Mesenchymal stem cell (in vitro differentiated cells and primary cell): ENCODE data around the gene RNF222.

Experiments used
- DNase-seq: peaks from one replicate; pipeline ENCODE4 v3.0.0-alpha.2; 2013
- H2AFZ ChIP-seq: one replicate; pipeline ENCODE4 v1.6.1; 2013; ENCODE audit warnings: low read depth, mild to moderate bottlenecking, control low read depth, inconsistent platforms, low read length, moderate library complexity
- H2AK5ac ChIP-seq: 2 replicates; pipeline ENCODE4 v1.6.1; 2013; ENCODE audit warnings: low read length, moderate library complexity, mild to moderate bottlenecking, inconsistent platforms; ENCODE audit not compliant: severe bottlenecking
- H2BK120ac ChIP-seq: one replicate; pipeline ENCODE4 v1.6.1; 2013; ENCODE audit warnings: low read depth, mild to moderate bottlenecking, inconsistent platforms, low read length, moderate library complexity
- H2BK12ac ChIP-seq, 2 experiments: one replicate each; pipeline ENCODE4 v1.6.1; 2013; ENCODE audit warnings: inconsistent platforms in 2 of 2, low read length in 2 of 2, mild to moderate bottlenecking in 2 of 2, moderate library complexity in 2 of 2, control low read depth in 1 of 2
- H2BK15ac ChIP-seq: one replicate; pipeline ENCODE4 v1.6.1; 2013; ENCODE audit warnings: mild to moderate bottlenecking, low read depth, inconsistent platforms; ENCODE audit not compliant: poor library complexity, severe bottlenecking
- H2BK5ac ChIP-seq: 2 replicates; pipeline ENCODE4 v1.6.1; 2013; ENCODE audit warnings: low read depth, mild to moderate bottlenecking, low read length, control low read depth, inconsistent platforms; ENCODE audit not compliant: poor library complexity, severe bottlenecking
- H3K14ac ChIP-seq, 2 experiments: one replicate each; pipeline ENCODE4 v1.6.1; 2013; ENCODE audit warnings: inconsistent platforms in 2 of 2, low read length in 2 of 2, control low read depth in 1 of 2, mild to moderate bottlenecking in 1 of 2, moderate library complexity in 1 of 2
- H3K18ac ChIP-seq, 2 experiments: one replicate each; pipeline ENCODE4 v1.6.1; 2013; ENCODE audit warnings: inconsistent platforms in 2 of 2, low read length in 2 of 2, control low read depth in 1 of 2, low read depth in 1 of 2, mild to moderate bottlenecking in 1 of 2
- H3K23ac ChIP-seq, 2 experiments: one replicate each; pipeline ENCODE4 v1.6.1; 2013; ENCODE audit warnings: inconsistent platforms in 2 of 2, low read length in 2 of 2, mild to moderate bottlenecking in 2 of 2, moderate library complexity in 2 of 2, control low read depth in 1 of 2
- H3K27ac ChIP-seq: 2 replicates; pipeline ENCODE4 v1.5.1; 2013; ENCODE audit warnings: mild to moderate bottlenecking, moderate library complexity, low read length, control low read depth, inconsistent platforms; ENCODE audit not compliant: poor library complexity, severe bottlenecking
- H3K27me3 ChIP-seq, 2 experiments: 2 replicates each; pipeline versions ENCODE4 v1.6.1 to v1.7.0; 2013; ENCODE audit warnings: low read length in 2 of 2, mild to moderate bottlenecking in 2 of 2, moderate library complexity in 2 of 2, control low read depth in 1 of 2, inconsistent platforms in 1 of 2; ENCODE audit not compliant: control insufficient read depth in 1 of 2, insufficient read depth in 1 of 2
- H3K36me3 ChIP-seq, 2 experiments: 2 replicates each; pipeline versions ENCODE4 v1.6.1 to v1.7.0; 2013; ENCODE audit warnings: low read length in 2 of 2, control low read depth in 1 of 2, inconsistent platforms in 1 of 2, low read depth in 1 of 2, mild to moderate bottlenecking in 1 of 2; ENCODE audit not compliant: insufficient read depth in 2 of 2, control insufficient read depth in 1 of 2
- H3K4ac ChIP-seq, 2 experiments: one replicate each; pipeline ENCODE4 v1.6.1; 2013; ENCODE audit warnings: inconsistent platforms in 2 of 2, low read length in 2 of 2, mild to moderate bottlenecking in 2 of 2, moderate library complexity in 2 of 2, control low read depth in 1 of 2, low read depth in 1 of 2
- H3K4me1 ChIP-seq: 2 replicates; pipeline ENCODE4 v1.6.1; 2013; ENCODE audit warnings: low read depth, low read length, control low read depth; ENCODE audit not compliant: control insufficient read depth, insufficient read depth
- H3K4me2 ChIP-seq: 2 replicates; pipeline ENCODE4 v1.6.1; 2013; ENCODE audit warnings: low read length, mild to moderate bottlenecking, inconsistent platforms; ENCODE audit not compliant: poor library complexity, severe bottlenecking
- H3K4me3 ChIP-seq, 2 experiments: 2 replicates each; pipeline versions ENCODE4 v1.5.1 to v1.7.0; 2013; ENCODE audit warnings: low read length in 2 of 2, mild to moderate bottlenecking in 2 of 2, control low read depth in 1 of 2, low read depth in 1 of 2; ENCODE audit not compliant: insufficient read depth in 1 of 2
- H3K79me1 ChIP-seq: replicated peaks from 2 replicates; pipeline ENCODE4 v1.6.1; 2013; ENCODE audit warnings: mild to moderate bottlenecking, control low read depth, low read length, inconsistent platforms; ENCODE audit not compliant: poor library complexity, severe bottlenecking
- H3K9ac ChIP-seq: 2 replicates; pipeline ENCODE4 v1.7.0; 2013; ENCODE audit warnings: mild to moderate bottlenecking, low read length, moderate library complexity
- H3K9me3 ChIP-seq: 2 replicates; pipeline ENCODE4 v1.7.0; 2013; ENCODE audit warnings: mild to moderate bottlenecking, low read length; ENCODE audit not compliant: control insufficient read depth
- H4K8ac ChIP-seq: one replicate; pipeline ENCODE4 v1.6.1; 2013; ENCODE audit warnings: inconsistent platforms, mild to moderate bottlenecking, low read length, moderate library complexity
- H4K91ac ChIP-seq: one replicate; pipeline ENCODE4 v1.6.1; 2013; ENCODE audit warnings: mild to moderate bottlenecking, low read length, inconsistent platforms
- WGBS: methylation state at CpG from one replicate; pipeline ENCODE4 v1.1.7; 2013; ENCODE audit warnings: mixed read lengths; 5-methylcytosine and 5-hydroxymethylcytosine counted together

RNF222 gene

DNA sequence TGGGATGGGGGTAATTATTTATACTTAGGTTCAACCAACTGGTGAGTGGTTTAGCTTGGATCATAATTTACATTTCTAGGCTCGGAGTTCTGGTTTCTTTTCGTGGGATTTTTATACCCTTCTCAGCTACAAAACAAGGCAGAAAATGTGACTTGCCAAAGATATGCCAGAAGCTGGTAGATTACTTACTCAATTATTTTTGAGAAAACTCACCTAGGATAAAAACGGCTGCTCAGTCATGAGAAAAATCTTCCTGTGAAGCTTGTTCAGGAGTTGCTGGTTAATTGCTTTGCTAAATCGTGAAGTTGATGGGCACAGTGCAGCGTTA, 39.2 kb upstream of the RNF222 start:
- Histone ChIP-seq H3K14ac (no peak overlapping the region), H3K4me1 (peaks cover 3% of the 10 kb centered on the region), H3K27ac (peak overlapping the region; percentile 50), H2BK120ac (no peak overlapping the region), H2BK5ac (no peak overlapping the region), H4K8ac (no peak overlapping the region), H3K18ac (no peak overlapping the region), H3K4ac (no peak overlapping the region), H2BK15ac (no peak overlapping the region), H3K9ac (peak overlapping the region; percentile 97), H3K36me3 (peaks cover 8 to 27% of the 10 kb centered on the region in 2 experiments), H4K91ac (no peak overlapping the region), H3K4me2 (peak overlapping the region; percentile 46), H2BK12ac (no peak overlapping the region), H2AFZ (no peak overlapping the region), H3K79me1 (peaks cover 1% of the 10 kb centered on the region), H3K4me3 (peak overlapping the region; percentile 88 to 94), H2AK5ac (no peak overlapping the region), H3K27me3 (no peaks in the 10 kb centered on the region), H3K9me3 (no peaks in the 10 kb centered on the region), H3K23ac (no peak overlapping the region)
- WGBS, result 0% methylated on average over 1 of the region's 5 CpGs
- DNase-seq, result no peak

DNA sequence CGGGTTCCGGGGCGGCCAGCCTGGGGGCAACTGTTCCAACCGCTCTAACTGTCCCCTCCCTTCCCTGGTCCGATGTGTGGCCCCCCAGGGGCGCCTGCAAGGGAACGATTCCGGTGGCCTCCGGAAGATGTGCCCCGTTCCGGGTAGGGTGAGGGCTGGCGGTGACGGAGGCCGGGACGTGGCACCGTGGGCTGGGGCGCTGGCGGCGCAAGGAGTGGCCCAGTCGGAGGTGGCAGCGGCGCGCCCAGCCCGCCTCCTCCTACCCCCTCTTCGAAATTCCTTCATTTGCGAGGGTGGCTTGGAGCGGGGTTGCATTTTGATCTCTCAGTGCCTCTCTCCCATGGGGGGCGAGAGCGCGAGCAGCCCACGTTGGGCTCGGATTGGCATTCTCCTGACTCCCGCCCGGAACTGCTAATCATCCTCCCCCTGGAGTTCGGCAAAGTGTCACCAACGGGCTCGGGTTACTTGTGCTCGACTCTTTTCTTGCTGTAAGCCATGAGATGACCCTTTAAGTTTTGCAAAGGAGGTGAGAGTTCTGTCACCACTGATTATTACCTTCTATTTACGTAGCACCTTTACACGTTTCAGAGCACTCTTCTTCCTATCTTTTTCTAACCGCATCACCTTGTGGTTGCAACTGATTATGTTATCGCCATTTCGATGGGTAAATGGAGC, 38.7 kb upstream of the RNF222 start:
- Histone ChIP-seq H3K4ac (peak overlapping the region; percentile 66 to 97), H2BK120ac (peak overlapping the region; percentile 94), H2BK5ac (peak overlapping the region; percentile 74), H4K8ac (peak overlapping the region; percentile 63), H3K14ac (peak overlapping the region; percentile 62 to 99), H3K4me2 (peak overlapping the region; percentile 46), H3K27ac (peak overlapping the region; percentile 80), H2AK5ac (no peak overlapping the region), H3K79me1 (peaks cover 1% of the 10 kb centered on the region), H4K91ac (peak overlapping the region; percentile 77), H3K27me3 (no peaks in the 10 kb centered on the region), H3K23ac (peak overlapping the region in 1 of 2 experiments; percentile 93), H3K18ac (peak overlapping the region; percentile 87 to 97), H3K9me3 (no peaks in the 10 kb centered on the region), H3K9ac (peak overlapping the region; percentile 97), H2AFZ (peak overlapping the region; percentile 71), H3K4me1 (peaks cover 3% of the 10 kb centered on the region), H2BK12ac (peak overlapping the region in 1 of 2 experiments; percentile 63), H3K36me3 (peaks cover 8 to 22% of the 10 kb centered on the region in 2 experiments), H2BK15ac (peak overlapping the region; percentile 44), H3K4me3 (peak overlapping the region; percentile 88 to 94)
- 2% methylated on average over 31 of the region's 43 CpGs for WGBS
- peak; percentile 71 for DNase-seq

- Histone ChIP-seq H3K9ac (peak within 1 kb of the TSS; percentile 97), H3K23ac (peak within 1 kb of the TSS in 1 of 2 experiments; percentile 93), H3K79me1 (peaks cover 1% of the 10 kb centered on the region), H3K4me3 (peak within 1 kb of the TSS; percentile 88 to 94), H3K27ac (peak within 1 kb of the TSS; percentile 90), H3K9me3 (no peaks in the 10 kb centered on the region), H3K4me1 (peaks cover 3% of the 10 kb centered on the region), H2AK5ac (no peak within 1 kb of the TSS), H2BK120ac (peak within 1 kb of the TSS; percentile 94), H3K18ac (peak within 1 kb of the TSS; percentile 87 to 97), H3K27me3 (no peaks in the 10 kb centered on the region), H4K8ac (peak within 1 kb of the TSS; percentile 87), H3K14ac (peak within 1 kb of the TSS; percentile 62 to 99), H4K91ac (peak within 1 kb of the TSS; percentile 77), H2AFZ (peak within 1 kb of the TSS; percentile 91), H2BK5ac (peak within 1 kb of the TSS; percentile 74), H3K36me3 (peaks cover 8 to 17% of the 10 kb centered on the region in 2 experiments), H2BK15ac (peak within 1 kb of the TSS; percentile 44), H3K4ac (peak within 1 kb of the TSS; percentile 66 to 97), H2BK12ac (peak within 1 kb of the TSS in 1 of 2 experiments; percentile 63), H3K4me2 (peak within 1 kb of the TSS; percentile 94)
- 3% methylated on average over 45 of the region's 68 CpGs for WGBS
- peak; percentile 97 for DNase-seq
Observed at GRCh38 chr17:8435245-8436168, 37.9 kb upstream of the RNF222 start, which contains the start of gene NDEL1. Gene NDEL1 (plus strand): TSS chr17:8435884. CDS start chr17:8444272, 8,388 bp downstream.

DNA sequence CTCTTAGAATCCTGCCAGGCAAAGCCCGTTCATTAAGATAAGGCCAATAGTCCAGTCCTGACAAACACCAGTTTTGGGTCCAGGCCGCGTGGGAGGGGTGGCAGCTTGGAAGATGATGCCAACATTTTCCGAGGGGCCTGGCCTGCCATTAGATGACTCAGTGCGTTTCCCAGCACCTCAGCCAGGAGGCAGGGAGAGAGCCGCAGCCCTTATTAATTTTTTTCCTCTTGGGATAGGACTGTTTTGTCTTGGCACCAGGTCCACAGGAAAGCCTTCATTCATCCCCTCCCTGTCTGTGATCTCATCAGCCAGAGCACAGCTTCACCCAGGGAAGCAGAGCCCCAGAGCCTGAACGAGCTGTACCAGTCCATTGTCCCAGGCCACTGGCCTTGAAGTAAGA, 33.3 kb upstream of the RNF222 start:
- H3K27me3 ChIP-seq, result no peaks in the 10 kb centered on the region
- WGBS, result 86% methylated on average over 7 of the region's 7 CpGs
- no peak overlapping the region for H3K14ac ChIP-seq
- no peaks in the 10 kb centered on the region for H3K4me1 ChIP-seq
- no peak overlapping the region for H3K4me2 ChIP-seq
- no peak overlapping the region for H4K91ac ChIP-seq
- no peak overlapping the region for H2AFZ ChIP-seq
- H3K9ac ChIP-seq, result peak overlapping the region; percentile 63
- H3K9me3 ChIP-seq, result no peaks in the 10 kb centered on the region
- H2BK120ac ChIP-seq, result no peak overlapping the region
- H2AK5ac ChIP-seq, result no peak overlapping the region
- H2BK5ac ChIP-seq, result no peak overlapping the region
- H3K23ac ChIP-seq, result no peak overlapping the region
- no peak overlapping the region for H2BK12ac ChIP-seq
- H3K4me3 ChIP-seq, result no peak overlapping the region
- H3K27ac ChIP-seq, result no peak overlapping the region
- H3K79me1 ChIP-seq, result no peaks in the 10 kb centered on the region
- no peak overlapping the region for H4K8ac ChIP-seq
- H3K36me3 ChIP-seq, result no peaks in the 10 kb centered on the region
- H3K18ac ChIP-seq, result no peak overlapping the region
- no peak overlapping the region for H2BK15ac ChIP-seq
- no peak for DNase-seq
- no peak overlapping the region for H3K4ac ChIP-seq
